Right renal cortex interstitium (tissue), 3 donors: ENCODE data around the gene FCSK. TPM values are rescaled to one million over a fixed set of nuclear protein-coding genes. Genes with fewer than 3 reads are reported as not detected.
"Not testable (repeated sequence)": the region's sequence is repeated elsewhere in the genome, so short reads cannot be mapped to it uniquely, and the experiment has no call there.

Source experiments
- DNase-seq, 3 donors: peaks; one replicate each; pipeline ENCODE4 v3.0.0-alpha.2; 2013; ENCODE audit warnings: low read depth in 3 of 3, low spot score in 2 of 3
- polyA plus RNA-seq, 3 donors: library from polyadenylated mRNA; unstranded; fragments of 120-200 nt; gene quantifications; one replicate each; pipeline ENCODE4 v1.2.1, GENCODE V29; 2013; ENCODE audit not compliant: insufficient read length in 3 of 3

FCSK gene
- 10 to 100 TPM; 11.6 to 13.8 (median 12.8) TPM for polyA plus RNA-seq

GRCh38 chr16:70454222-70455034, at the start of gene FCSK:
Gene FCSK (plus strand): TSS chr16:70454595. CDS start chr16:70463191, 8,596 bp downstream.
- DNase-seq = peak in 1 of 3 donors; percentile 71

GRCh38 chr16:70406104-70406503, 48.3 kb upstream of the FCSK start:
- DNase-seq = not testable (repeated sequence)

GRCh38 chr16:70407811-70408274, 46.6 kb upstream of the FCSK start:
- DNase-seq = no peak

- no peak for DNase-seq
Measured at GRCh38 chr16:70410734-70411133, 43.7 kb upstream of the FCSK start.

GRCh38 chr16:70412385-70412784, 42.0 kb upstream of the FCSK start:
- no peak for DNase-seq

GRCh38 chr16:70413572-70413971, 40.8 kb upstream of the FCSK start:
- DNase-seq = not testable (repeated sequence)

GRCh38 chr16:70416748-70417616, 37.4 kb upstream of the FCSK start:
- no peak for DNase-seq

- no peak for DNase-seq
Measured at GRCh38 chr16:70417661-70418060, 36.7 kb upstream of the FCSK start.

- DNase-seq = no peak
Measured at GRCh38 chr16:70418274-70418992, 36.0 kb upstream of the FCSK start.

GRCh38 chr16:70418993-70419318, 35.4 kb upstream of the FCSK start:
- DNase-seq = no peak

GRCh38 chr16:70419384-70420327, 34.7 kb upstream of the FCSK start:
- no peak for DNase-seq

- no peak for DNase-seq
Measured at GRCh38 chr16:70421014-70421413, 33.4 kb upstream of the FCSK start.

- no peak for DNase-seq
Measured at GRCh38 chr16:70421473-70422311, 32.7 kb upstream of the FCSK start.

GRCh38 chr16:70422543-70422942, 31.9 kb upstream of the FCSK start:
- no peak for DNase-seq

- no peak for DNase-seq
Measured at GRCh38 chr16:70427786-70428177, 26.6 kb upstream of the FCSK start.

- DNase-seq = peak in 2 of 3 donors; percentile 79 to 82
Measured at GRCh38 chr16:70428178-70428998, 26.0 kb upstream of the FCSK start.

GRCh38 chr16:70429888-70430666, 24.3 kb upstream of the FCSK start:
- DNase-seq = no peak
